Stimulated activated naive CD4-positive, alpha-beta T cell (primary cell): ENCODE data around the gene GNAT2.

Source experiments
- DNase-seq, 6 experiments: peaks; one replicate each; lab custom pipeline; 2025; lab: John Stamatoyannopoulos, UW

GNAT2 gene

DNA sequence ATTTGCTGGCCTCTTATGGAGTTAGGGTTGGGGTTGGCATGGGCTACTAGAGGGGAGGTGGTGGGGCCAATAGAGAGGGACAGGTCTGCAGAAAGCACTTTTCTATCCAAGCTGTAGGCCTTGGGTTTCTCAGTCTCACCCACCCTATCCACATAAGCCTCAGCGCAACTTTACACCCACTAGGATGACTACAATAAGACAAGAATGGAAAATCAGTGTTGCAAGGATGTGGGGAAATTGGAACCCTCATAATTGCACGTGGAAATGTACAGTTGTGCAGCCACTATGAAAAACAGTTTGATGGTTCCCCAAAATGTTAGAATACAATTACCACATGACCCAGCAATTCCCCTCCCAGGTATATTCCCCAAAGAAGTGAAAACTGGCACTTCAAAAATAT is 22.4 kb upstream of the GNAT2 start:
- no peak for DNase-seq

DNA sequence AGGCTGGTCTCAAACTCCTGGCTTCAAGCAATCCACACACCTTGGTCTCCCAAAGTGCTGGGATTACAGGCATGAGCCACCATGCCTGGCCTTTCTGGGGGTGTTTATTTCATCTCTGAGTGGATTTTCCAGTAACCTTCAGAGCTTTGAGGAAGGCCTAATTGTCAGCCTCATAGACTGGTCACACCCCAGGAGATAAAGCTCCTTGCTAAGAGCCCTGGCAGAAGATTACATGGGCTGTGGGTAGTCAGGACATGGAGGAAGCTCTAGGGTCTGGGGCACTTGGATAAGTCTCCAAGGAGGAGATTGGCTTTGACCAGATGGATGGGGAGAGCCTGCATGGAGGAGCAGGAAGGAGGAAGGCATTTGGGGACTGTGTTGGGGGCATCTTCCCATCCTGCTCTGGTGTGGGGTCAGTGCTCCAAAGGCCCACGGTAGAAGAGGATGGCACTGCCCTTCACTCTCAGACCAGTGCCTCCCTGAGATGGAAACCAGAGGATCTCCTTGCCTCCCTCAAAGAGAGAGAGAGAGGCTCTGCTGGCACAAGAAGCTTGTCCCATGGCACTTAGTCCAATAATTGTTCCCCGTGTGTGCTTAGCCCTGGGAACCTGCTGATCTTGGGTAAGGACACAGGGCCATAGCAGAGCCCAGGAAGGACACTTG is 21.8 kb upstream of the GNAT2 start:
- no peak for DNase-seq

DNA sequence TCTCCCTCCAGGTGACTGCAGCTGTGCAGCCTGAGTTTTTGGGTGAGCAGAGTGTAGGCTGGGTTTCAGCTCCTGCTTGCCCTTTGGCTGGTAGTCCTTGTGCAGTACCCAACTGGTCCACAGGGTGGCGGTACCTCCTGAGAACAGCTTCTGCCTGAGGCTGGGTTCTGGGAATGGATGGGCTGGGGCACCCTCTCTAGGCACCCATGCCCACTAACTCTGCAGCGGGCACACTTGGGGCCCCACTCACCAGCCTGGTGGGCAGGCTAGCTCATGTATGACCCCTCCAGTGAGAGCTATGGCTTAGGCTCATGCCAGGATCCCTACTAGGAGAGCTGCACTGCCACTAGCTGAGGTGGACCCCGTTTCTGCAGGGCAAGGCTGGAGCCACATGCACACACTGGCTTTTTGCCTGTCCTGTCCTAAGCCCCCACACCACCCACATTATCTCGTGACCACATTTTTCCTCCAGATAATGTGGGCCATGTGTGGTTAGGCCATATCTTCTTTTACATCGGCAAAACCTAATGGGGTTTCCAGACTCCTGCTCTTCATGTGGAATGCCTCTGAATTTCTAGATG is 21.0 kb upstream of the GNAT2 start:
- peak; percentile 59 to 89 (median 82) for DNase-seq

GRCh38 chr1:109639841-109640184 is 20.4 kb upstream of the GNAT2 start:
- DNase-seq: no peak

GRCh38 chr1:109639063-109639840 is 19.8 kb upstream of the GNAT2 start:
- DNase-seq: no peak

GRCh38 chr1:109637446-109637845 is 18.0 kb upstream of the GNAT2 start:
- no peak for DNase-seq

DNA sequence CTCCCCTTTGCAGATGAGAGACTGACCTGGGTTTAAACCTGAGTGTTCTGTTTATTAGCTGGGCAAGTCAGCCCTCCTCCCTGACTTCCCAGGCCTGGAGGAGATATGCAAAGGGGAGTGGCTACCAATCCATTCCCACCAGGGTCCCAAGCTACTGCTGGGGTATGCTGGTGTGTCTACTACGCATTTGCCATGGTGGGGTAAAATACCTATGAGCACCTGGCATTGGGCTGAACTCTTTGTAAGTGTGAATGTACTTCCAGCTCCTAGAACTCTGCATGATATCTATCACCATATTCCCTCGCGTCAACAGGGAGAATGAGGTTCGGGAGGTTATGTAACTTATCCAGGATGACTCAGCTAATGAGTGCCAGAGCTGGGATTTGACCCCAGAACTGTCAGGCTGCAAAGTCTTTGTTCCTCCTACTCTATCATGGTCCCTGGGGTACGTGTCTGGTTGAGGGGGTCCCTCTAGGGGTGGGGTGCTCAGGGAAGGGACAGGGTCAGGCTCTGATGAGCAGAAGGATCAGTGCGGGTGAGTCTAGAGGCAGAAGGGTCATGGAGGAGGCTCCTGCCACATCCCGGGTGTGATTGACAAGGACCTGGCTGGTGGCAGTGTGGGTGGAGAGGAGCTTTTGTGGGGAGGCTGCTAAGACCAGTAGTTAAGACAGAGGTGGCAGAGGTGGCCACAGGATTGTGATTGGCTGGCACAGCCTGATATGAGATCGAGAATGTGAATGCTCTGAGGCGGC is 17.0 kb upstream of the GNAT2 start:
- no peak for DNase-seq

DNA sequence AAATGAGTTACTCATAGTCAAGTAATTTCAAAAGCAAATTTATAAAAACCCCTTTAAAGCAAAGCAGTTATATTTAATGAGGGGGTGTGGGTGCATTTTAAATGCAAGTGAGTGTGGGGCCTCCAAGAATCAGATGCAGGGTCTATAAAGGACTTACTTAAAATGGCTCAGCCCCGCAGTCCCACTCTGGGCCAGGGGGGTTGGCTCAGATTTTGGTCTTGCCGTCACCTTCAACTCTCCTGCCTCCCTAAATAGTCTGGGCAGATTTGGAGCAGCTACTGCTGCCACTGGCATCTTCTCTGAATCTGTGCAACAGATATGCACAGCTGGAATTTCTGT is 16.4 kb upstream of the GNAT2 start:
- DNase-seq: no peak

DNA sequence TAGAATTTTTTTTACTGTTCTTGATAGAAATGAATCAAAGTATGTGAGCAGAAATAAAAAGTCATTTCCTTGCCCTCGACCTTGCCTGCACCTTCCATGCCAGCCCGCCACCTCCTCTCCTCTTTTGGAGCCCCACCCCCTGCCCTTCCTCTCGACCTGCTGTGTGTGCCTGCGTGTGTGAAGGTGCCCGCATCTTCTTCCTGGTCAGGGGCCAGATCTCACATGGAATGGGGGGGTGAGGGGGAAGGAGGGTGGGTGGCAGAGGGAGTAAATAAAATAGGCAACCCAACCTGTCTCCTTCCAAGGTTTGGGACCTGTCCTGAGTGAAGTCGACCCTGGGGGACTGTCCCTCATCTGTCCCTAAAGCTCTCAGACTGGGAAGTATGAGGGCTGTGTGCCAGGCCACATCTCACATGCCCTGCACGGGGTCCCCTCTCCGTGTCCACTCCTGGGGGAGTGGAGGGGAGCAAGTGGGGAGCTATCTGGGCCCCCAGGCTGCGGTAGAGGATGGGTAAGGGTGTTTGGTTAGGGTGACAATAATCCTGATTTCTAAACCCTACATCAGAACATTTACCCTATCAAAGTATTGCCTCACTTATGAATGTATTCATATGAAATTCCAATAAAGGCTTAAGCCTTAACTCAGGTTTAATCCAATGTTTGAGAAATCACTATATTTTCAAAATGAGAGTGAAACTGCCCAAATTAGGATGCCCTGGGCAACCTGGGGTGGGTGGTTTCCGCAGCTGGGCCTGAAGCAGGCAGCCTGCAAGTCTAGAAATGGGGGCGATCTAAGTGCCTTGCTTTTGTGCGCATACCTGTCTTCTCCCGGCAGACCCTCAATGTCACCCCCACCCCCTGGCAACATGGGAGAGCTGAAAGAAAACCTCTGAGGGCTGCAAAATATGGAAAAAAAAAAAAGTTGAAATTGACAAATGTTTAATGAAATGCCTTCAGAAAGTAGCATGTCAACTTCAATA is 15.6 kb upstream of the GNAT2 start:
- DNase-seq: peak in 2 of 6 experiments; percentile 13 to 26

DNA sequence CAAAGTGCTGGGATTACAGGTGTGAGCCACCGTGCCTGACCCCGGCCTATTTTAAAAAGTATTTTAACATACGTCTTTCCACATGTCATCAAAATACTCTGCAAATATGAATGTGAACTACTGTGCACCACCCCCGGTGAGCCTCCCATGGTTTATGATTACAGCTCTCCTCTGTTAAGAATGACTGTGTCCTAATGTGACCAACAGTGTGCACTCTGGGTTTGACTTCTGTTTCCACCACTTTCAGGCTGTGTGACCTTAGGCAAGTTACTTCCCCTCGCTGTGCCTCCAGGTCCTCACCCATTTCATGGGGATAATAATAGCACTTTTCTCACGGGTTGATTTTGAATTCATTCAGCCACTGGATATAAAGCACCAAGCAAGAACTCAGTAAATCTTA is 14.9 kb upstream of the GNAT2 start:
- no peak for DNase-seq

DNA sequence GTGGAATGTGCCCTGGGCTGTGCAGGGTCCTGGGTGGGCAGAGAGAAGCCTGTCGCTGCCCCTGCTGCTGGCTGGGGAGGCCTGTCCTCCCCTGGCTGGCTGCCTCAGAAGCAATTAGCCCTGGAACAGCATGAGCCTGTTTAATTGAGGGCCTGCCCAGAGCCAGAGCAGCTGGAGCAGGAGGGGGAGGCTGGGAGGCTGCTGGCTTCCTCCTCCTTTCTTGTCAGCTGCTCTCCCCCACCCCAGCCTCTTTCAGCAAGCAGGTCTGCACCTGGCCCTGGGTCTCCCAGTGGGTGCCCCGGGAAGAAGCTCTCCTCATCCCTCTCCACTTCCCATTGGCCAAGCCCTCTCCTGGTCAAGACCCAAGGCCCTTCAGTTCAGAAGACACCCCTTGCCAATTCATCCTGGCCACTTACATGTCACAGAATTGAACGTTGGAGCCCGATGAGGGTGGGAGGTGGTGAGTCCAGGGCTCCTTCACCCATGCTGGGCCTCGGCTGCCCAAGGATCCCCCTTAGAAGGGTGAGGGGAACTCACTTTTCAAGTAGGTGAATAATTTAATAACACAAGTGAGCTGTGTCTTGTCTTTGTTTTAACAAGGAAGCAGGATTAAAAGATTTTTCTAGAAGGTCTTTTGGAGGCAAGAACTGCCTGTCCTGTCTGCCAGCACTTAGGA is 13.4 kb upstream of the GNAT2 start:
- DNase-seq: no peak

GRCh38 chr1:109631513-109632505 is 12.4 kb upstream of the GNAT2 start:
- no peak for DNase-seq

DNA sequence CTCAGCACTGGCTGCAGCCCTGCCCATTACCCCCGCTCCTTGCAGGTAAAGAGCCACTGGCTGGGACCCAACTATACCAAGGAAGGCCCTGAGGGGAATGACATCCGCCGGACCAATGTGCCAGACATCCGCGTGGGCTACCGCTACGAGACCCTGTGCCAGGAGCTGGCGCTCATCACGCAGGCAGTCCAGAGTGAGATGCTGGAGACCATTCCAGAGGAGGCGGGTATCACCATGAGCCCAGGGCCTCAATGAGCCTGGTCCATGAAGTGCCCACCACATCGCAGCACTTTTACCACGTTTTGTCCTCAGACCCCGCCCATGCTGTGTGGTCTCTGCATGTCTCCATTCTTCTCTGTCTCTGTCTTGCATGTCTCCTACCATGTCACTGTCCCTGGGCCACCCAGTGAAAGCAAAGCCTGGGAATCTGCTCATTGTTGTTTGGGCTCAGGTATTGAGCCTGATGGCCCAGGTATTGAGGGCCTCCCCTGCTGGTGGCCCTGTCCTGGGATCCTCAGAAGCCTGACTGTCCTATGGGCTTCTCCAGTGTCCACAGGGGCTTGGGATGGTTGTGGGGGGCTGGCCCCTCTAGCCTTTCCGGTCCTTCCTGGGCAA is 11.6 kb upstream of the GNAT2 start:
- no peak for DNase-seq

DNA sequence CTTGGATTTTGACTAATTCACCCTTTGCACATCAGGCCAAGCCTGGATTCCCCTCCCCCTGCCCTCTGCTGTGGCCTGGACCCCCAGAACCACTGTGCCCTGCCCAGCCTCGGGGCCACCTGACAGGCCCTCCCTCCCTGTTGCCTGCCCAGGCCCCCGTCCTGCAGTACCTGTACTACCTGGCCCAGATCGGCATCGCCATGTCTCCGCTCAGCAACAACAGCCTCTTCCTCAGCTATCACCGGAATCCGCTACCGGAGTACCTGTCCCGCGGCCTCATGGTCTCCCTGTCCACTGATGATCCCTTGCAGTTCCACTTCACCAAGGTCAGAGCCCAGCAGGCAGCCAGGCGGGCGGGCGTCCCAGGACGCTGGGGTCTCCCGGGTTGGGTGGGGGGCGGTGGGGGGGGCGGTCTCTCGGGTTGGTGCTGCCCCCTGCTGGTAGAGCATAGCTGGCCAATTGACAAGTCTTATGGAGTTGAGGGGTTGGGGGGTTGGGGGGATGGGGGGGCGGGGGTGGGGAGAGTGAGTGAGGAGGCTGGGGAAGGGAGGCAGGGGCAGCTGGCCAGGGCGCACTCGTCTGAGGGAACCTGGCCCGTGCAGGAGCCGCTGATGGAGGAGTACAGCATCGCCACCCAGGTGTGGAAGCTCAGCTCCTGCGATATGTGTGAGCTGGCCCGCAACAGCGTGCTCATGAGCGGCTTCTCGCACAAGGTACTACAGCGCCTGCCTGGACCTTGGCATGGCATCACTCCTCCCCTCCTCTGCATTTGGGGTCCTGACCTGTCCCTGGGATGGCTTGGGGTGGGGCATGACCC is 10.9 kb upstream of the GNAT2 start:
- peak in 5 of 6 experiments; percentile 17 to 48 (median 31) for DNase-seq

- no peak for DNase-seq
Measured at GRCh38 chr1:109629372-109630030, 10.1 kb upstream of the GNAT2 start.

DNA sequence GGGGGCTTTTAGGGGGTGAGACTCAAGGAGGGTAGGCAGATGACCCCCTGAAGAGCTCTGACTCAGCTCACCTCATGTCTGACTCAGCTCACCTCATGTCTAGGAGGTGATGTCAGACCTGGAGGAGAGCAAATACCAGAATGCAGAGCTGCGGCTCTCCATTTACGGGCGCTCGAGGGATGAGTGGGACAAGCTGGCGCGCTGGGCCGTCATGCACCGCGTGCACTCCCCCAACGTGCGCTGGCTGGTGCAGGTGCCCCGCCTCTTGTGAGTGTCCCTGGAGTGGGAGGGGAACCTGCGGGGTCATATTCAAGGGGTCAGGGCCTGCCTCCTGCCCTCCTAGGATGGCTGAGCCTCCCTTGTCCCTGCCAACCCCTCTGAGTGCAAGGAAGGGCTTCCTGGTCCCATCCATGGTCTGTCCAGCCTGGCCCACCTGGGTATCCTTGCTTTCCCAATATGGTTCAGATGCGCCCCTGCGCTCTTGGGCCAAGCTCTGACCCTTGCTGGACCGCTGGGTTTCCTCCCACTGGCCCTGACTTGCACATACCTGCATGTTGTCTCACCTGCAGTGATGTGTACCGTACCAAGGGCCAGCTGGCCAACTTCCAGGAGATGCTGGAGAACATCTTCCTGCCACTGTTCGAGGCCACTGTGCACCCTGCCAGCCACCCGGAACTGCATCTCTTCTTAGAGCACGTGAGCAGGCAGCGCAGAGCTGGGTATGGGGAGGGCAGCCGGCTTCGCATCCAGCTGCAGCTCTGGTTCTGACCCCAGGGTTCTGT is 9.3 kb upstream of the GNAT2 start:
- no peak for DNase-seq
